AG04449 (cell line): ENCODE measurements around the gene RUNX1.
"Not testable (repeated sequence)": the region's sequence is repeated elsewhere in the genome, so short reads cannot be mapped to it uniquely, and the experiment has no call there.

Source experiments
- CTCF ChIA-PET: fragments of 350-600 bp; formaldehyde crosslinking; extraction: SDS; loops from one replicate; lab custom pipeline; 2021; ENCODE audit warnings: antibody characterized with exemption; lab: Yijun Ruan, JAX
- POLR2A ChIA-PET: fragments of 400-600, 350-600 bp; formaldehyde crosslinking; extraction: SDS; loops from one replicate; lab custom pipeline; 2020; ENCODE audit warnings: antibody characterized with exemption, inconsistent platforms; lab: Yijun Ruan, JAX
- DNase-seq: peaks from one replicate; pipeline ENCODE4 v3.0.0-alpha.2; 2010; ENCODE audit warnings: low read depth, low spot score
- H3K4me3 ChIP-seq: 2 replicates; pipeline ENCODE4 v1.5.1; 2011; ENCODE audit warnings: low read depth, mild to moderate bottlenecking, control low read depth, low read length
- CTCF ChIP-seq: IDR thresholded peaks from one replicate; pipeline ENCODE4 v1.5.1; 2011; ENCODE audit warnings: mild to moderate bottlenecking, moderate library complexity, low read length, control low read depth, inconsistent platforms; ENCODE audit not compliant: insufficient read depth; ENCODE audit errors: missing control alignments

RUNX1 gene

GRCh38 chr21:34998176-34998575, 50.9 kb downstream of the RUNX1 start:
- CTCF ChIA-PET = interaction anchor here (1.5 kb wide), 1 partner anchor 10 kb away, joined by 4 read pairs; no protein-coding TSS in a partner anchor
- no peak for TF ChIP-seq CTCF
- POLR2A ChIA-PET = interaction anchor here (0.6 to 1.0 kb wide), 2 partner anchors 13 to 105 kb away, joined by 3 read pairs; no protein-coding TSS in a partner anchor
- no peak overlapping the region for H3K4me3 ChIP-seq
- no peak for DNase-seq

GRCh38 chr21:34997294-34997693, 51.8 kb downstream of the RUNX1 start:
- no peak for TF ChIP-seq CTCF
- no peak for DNase-seq
- H3K4me3 ChIP-seq = no peak overlapping the region
- POLR2A ChIA-PET = interaction anchor here (0.6 kb wide), 2 partner anchors 104 to 330 kb away, joined by 3 read pairs; no protein-coding TSS in a partner anchor
- CTCF ChIA-PET = interaction anchor here (1.5 kb wide), 1 partner anchor 10 kb away, joined by 4 read pairs; no protein-coding TSS in a partner anchor

- ChIA-PET CTCF (interaction anchor here (0.6 to 1.5 kb wide), 2 partner anchors 9 to 48 kb away, joined by 3 to 4 read pairs; no protein-coding TSS in a partner anchor), POLR2A (interaction anchor here (0.6 kb wide), 1 partner anchor 329 kb away, joined by 3 read pairs; no protein-coding TSS in a partner anchor)
- H3K4me3 ChIP-seq = no peak overlapping the region
- no peak for TF ChIP-seq CTCF
- no peak for DNase-seq
Observed at GRCh38 chr21:34996304-34997101, 52.6 kb downstream of the RUNX1 start.

- no peak for TF ChIP-seq CTCF
- POLR2A ChIA-PET = no interaction called here
- CTCF ChIA-PET = interaction anchor here (0.6 kb wide), 1 partner anchor 48 kb away, joined by 3 read pairs; no protein-coding TSS in a partner anchor
- H3K4me3 ChIP-seq = no peak overlapping the region
- DNase-seq = no peak
Observed at GRCh38 chr21:34995979-34996303, 53.2 kb downstream of the RUNX1 start.

GRCh38 chr21:34994766-34995631, 54.1 kb downstream of the RUNX1 start:
- TF ChIP-seq CTCF = no peak
- DNase-seq = no peak
- POLR2A ChIA-PET = no interaction called here
- CTCF ChIA-PET = interaction anchor here (0.6 kb wide), 1 partner anchor 165 kb away, joined by 3 read pairs; no protein-coding TSS in a partner anchor
- no peak overlapping the region for H3K4me3 ChIP-seq

GRCh38 chr21:34993521-34993921, 55.6 kb downstream of the RUNX1 start:
- CTCF ChIA-PET, POLR2A ChIA-PET, H3K4me3 ChIP-seq, DNase-seq: not testable (repeated sequence)
